Mesodermal cell (in vitro differentiated cells): ENCODE measurements around the gene ACOXL.
A peak's percentile ranks its signal among the peaks of the same experiment; 100 is the strongest.

Experiments
- H3K27ac ChIP-seq: 2 replicates; pipeline ENCODE4 v1.7.0; 2013; ENCODE audit warnings: mild to moderate bottlenecking, low read depth, low read length, moderate library complexity; ENCODE audit not compliant: severe bottlenecking
- H3K36me3 ChIP-seq: 2 replicates; pipeline ENCODE4 v1.7.1; 2013; ENCODE audit warnings: mild to moderate bottlenecking, low read length, moderate library complexity; ENCODE audit not compliant: control insufficient read depth, insufficient read depth
- H3K4me1 ChIP-seq: one replicate; pipeline ENCODE4 v1.7.1; 2013; ENCODE audit warnings: mild to moderate bottlenecking, low read length; ENCODE audit not compliant: insufficient read depth, control insufficient read depth, poor library complexity, severe bottlenecking
- H3K4me3 ChIP-seq: 2 replicates; pipeline ENCODE4 v1.7.0; 2013; ENCODE audit warnings: low read length, control low read depth, mild to moderate bottlenecking; ENCODE audit not compliant: insufficient read depth, poor library complexity, severe bottlenecking; ENCODE audit errors: extremely low read depth
- H3K9me3 ChIP-seq: 2 replicates; pipeline ENCODE4 v1.7.1; 2013; ENCODE audit warnings: mild to moderate bottlenecking, low read length, moderate library complexity; ENCODE audit not compliant: control insufficient read depth
- WGBS, 2 experiments: methylation state at CpG; one replicate each; pipeline ENCODE4 v1.1.5; 2013; ENCODE audit warnings: missing lambda C conversion rate in 2 of 2; ENCODE audit not compliant: insufficient coverage in 2 of 2; 5-methylcytosine and 5-hydroxymethylcytosine counted together

The ACOXL gene

GRCh38 chr2:111100765-111101162, 368.4 kb downstream of the ACOXL start:
- H3K36me3 ChIP-seq, result no peaks in the 10 kb centered on the region
- H3K4me1 ChIP-seq, result peaks cover 8% of the 10 kb centered on the region
- no peak overlapping the region for H3K27ac ChIP-seq
- WGBS, 2 experiments, result 97 to 98% methylated on average over 4 of the region's 5 CpGs
- H3K4me3 ChIP-seq, result no peak overlapping the region
- H3K9me3 ChIP-seq, result no peaks in the 10 kb centered on the region

- WGBS, 2 experiments, result 83% methylated on average over 1 of the region's 2 CpGs; no CpG with 5 or more reads in 1 of the 2 experiments
- no peak overlapping the region for H3K4me3 ChIP-seq
- H3K9me3 ChIP-seq, result no peaks in the 10 kb centered on the region
- H3K36me3 ChIP-seq, result no peaks in the 10 kb centered on the region
- H3K27ac ChIP-seq, result no peak overlapping the region
- peaks cover 8% of the 10 kb centered on the region for H3K4me1 ChIP-seq
Measured at GRCh38 chr2:111101592-111101991, 369.2 kb downstream of the ACOXL start.

DNA sequence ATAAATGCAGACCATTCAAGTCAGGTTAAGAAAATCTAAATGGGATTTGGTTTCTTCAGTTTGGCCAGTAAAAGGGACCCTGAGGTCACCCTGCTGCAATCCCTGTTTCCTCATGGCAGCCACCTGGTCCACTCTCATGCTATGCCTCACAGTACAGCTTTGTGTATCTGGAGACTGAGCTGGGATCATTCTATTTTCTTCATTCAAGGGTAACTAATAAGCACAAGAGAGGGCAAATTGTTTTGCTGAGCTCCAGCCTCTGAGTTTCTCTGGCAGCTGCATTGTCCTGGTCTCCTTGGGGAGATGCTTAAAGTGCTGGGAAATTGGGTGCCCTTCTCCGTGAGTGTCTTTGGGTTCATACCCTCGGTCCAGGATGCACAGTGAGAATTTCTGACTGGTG, 369.8 kb downstream of the ACOXL start:
- H3K36me3 ChIP-seq, result no peaks in the 10 kb centered on the region
- WGBS, 2 experiments, result 80 to 95% methylated on average over 1 to 2 of the region's 2 CpGs
- no peaks in the 10 kb centered on the region for H3K9me3 ChIP-seq
- H3K4me1 ChIP-seq, result peaks cover 8% of the 10 kb centered on the region
- no peak overlapping the region for H3K4me3 ChIP-seq
- no peak overlapping the region for H3K27ac ChIP-seq

GRCh38 chr2:111105926-111106325, 373.6 kb downstream of the ACOXL start:
- WGBS, 2 experiments, result 83% methylated on average over 1 of the region's 2 CpGs; no CpG with 5 or more reads in 1 of the 2 experiments
- Histone ChIP-seq H3K4me1 (no peaks in the 10 kb centered on the region), H3K27ac (no peak overlapping the region), H3K4me3 (no peak overlapping the region), H3K36me3 (no peaks in the 10 kb centered on the region), H3K9me3 (no peaks in the 10 kb centered on the region)

GRCh38 chr2:111106706-111107105, 374.3 kb downstream of the ACOXL start:
- 80 to 100% methylated on average over 2 to 4 of the region's 5 CpGs for WGBS, 2 experiments
- no peaks in the 10 kb centered on the region for H3K36me3 ChIP-seq
- H3K4me3 ChIP-seq, result no peak overlapping the region
- H3K4me1 ChIP-seq, result no peaks in the 10 kb centered on the region
- H3K9me3 ChIP-seq, result no peaks in the 10 kb centered on the region
- H3K27ac ChIP-seq, result no peak overlapping the region

GRCh38 chr2:111108745-111109271, 376.4 kb downstream of the ACOXL start:
- Histone ChIP-seq H3K27ac (no peak overlapping the region), H3K9me3 (no peaks in the 10 kb centered on the region), H3K4me3 (no peak overlapping the region), H3K36me3 (no peaks in the 10 kb centered on the region), H3K4me1 (no peaks in the 10 kb centered on the region)
- no CpG with 5 or more reads among the region's 2 CpGs for WGBS, 2 experiments

DNA sequence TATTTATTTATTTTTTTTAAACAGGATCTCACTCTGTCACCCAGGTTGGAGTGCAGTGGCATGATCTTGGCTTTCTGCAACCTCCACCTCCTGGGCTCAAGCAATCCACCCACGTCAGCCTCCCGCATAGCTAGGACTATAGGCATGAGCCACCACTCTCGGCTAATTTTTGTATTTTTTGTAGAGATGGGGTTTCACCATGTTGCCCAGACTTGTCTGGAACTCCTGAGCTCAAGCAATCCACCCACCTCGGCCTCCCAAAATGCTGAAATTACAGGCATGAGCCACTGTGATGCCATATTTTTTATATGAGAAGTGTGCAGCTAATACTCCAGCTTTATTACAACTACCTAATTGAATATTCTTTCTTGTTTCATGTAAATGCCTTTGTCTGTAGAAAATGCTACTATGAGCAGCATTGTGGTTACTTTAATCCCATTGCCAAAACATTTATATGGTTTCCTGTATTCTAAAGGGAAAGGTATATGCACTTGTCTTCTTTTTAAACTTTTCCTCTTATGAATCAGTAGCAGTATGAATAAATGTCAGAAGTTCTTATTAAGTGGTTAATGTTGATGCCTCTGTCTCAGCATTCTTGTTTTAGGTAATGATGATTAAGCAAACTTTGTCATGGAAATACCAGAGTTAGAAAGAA, 378.9 kb downstream of the ACOXL start:
- Histone ChIP-seq H3K36me3 (no peaks in the 10 kb centered on the region), H3K27ac (no peak overlapping the region), H3K4me3 (no peak overlapping the region), H3K4me1 (no peaks in the 10 kb centered on the region), H3K9me3 (no peaks in the 10 kb centered on the region)
- WGBS, 2 experiments, result no CpG with 5 or more reads among the region's 4 CpGs

GRCh38 chr2:111113838-111114237, 381.5 kb downstream of the ACOXL start:
- Histone ChIP-seq H3K9me3 (no peaks in the 10 kb centered on the region), H3K4me1 (peaks cover 11% of the 10 kb centered on the region), H3K4me3 (no peak overlapping the region), H3K36me3 (no peaks in the 10 kb centered on the region), H3K27ac (no peak overlapping the region)
- 100% methylated on average over 1 of the region's 1 CpG for WGBS, 2 experiments

DNA sequence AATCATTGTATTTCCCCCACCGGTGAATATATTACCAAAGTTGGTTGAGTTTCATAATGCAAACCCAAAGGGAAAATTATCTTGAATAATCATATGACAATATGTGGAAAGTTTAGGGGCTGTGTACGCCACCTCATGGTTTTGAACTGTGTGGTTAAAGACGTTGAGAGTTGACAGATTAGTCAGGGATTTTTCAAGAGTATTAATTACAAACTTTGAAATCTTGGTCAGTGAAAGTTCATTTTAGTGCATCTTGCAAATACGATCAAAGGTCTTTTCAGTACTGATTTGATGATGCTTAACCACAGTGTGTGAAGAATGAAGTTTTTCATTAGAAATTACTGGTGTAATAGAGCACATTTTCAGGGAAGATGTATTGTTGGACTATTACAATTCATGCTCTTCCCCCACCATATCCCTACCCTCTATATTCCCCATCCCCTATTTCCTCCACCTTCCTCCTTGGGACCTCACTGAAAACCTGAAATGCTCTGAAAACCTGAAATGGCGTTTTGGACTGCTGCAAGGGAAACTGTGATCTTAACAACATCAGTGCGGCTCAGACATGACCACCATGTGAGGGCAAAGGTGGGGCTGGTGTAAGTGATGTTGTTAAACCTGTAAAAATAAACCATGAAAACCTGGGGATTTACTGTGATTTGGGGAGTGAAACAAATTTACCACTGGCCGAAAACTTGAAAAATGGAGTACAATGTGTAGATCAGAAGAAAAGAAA, 383.8 kb downstream of the ACOXL start:
- no peak overlapping the region for H3K27ac ChIP-seq
- peaks cover 19% of the 10 kb centered on the region for H3K4me1 ChIP-seq
- H3K9me3 ChIP-seq, result no peaks in the 10 kb centered on the region
- WGBS, 2 experiments, result 66 to 82% methylated on average over 5 to 6 of the region's 7 CpGs
- H3K36me3 ChIP-seq, result no peaks in the 10 kb centered on the region
- H3K4me3 ChIP-seq, result no peak overlapping the region

GRCh38 chr2:111116843-111117597, 384.6 kb downstream of the ACOXL start:
- Histone ChIP-seq H3K4me1 (peaks cover 19% of the 10 kb centered on the region), H3K9me3 (no peaks in the 10 kb centered on the region), H3K4me3 (peak overlapping the region; percentile 68), H3K36me3 (no peaks in the 10 kb centered on the region), H3K27ac (no peak overlapping the region)
- WGBS, 2 experiments, result 14 to 19% methylated on average over 23 to 25 of the region's 30 CpGs
